Naive B cell (primary cell): ENCODE measurements around the gene NCLN. TPM values are rescaled to one million over a fixed set of nuclear protein-coding genes. Genes with fewer than 3 reads are reported as not detected.

Source experiments
- ATAC-seq, 2 donors: fragments of 150-1000 bp; cut with Tn5 transposase; 2 replicates each; pipeline ENCODE4 v1.10.0; 2021; ENCODE audit warnings: low read depth in 2 of 2, mild to moderate bottlenecking in 2 of 2, moderate library complexity in 2 of 2
- DNase-seq: peaks from one replicate; pipeline ENCODE4 v3.0.0; 2022
- H3K27ac Mint-ChIP-seq, 6 donors: one replicate each; pipeline ENCODE4 v1.8.0; 2020 to 2022; ENCODE audit warnings: mild to moderate bottlenecking in 6 of 6, mixed read lengths in 6 of 6, moderate library complexity in 5 of 6, inconsistent platforms in 2 of 6
- H3K27me3 Mint-ChIP-seq, 3 donors: one replicate each; pipeline ENCODE4 v1.8.0; 2021 to 2022; ENCODE audit warnings: mixed read lengths in 3 of 3, mild to moderate bottlenecking in 1 of 3
- H3K36me3 Mint-ChIP-seq, 2 donors: one replicate each; pipeline ENCODE4 v1.8.0; 2020 to 2022; ENCODE audit warnings: mixed read lengths in 2 of 2, inconsistent platforms in 1 of 2, mild to moderate bottlenecking in 1 of 2
- H3K4me1 Mint-ChIP-seq, 3 donors: one replicate each; pipeline ENCODE4 v1.8.0; 2020 to 2022; ENCODE audit warnings: mixed read lengths in 3 of 3, inconsistent platforms in 1 of 3, mild to moderate bottlenecking in 1 of 3, moderate library complexity in 1 of 3
- H3K4me3 Mint-ChIP-seq, 8 donors: one replicate each; pipeline ENCODE4 v1.8.0; 2020 to 2022; ENCODE audit warnings: mild to moderate bottlenecking in 8 of 8, mixed read lengths in 8 of 8, moderate library complexity in 8 of 8, inconsistent platforms in 2 of 8
- H3K9me3 Mint-ChIP-seq, 7 donors: one replicate each; pipeline ENCODE4 v1.8.0; 2020 to 2022; ENCODE audit warnings: mixed read lengths in 7 of 7, mild to moderate bottlenecking in 5 of 7, inconsistent platforms in 2 of 7, moderate library complexity in 1 of 7
- polyA plus RNA-seq, 6 donors: library from polyadenylated mRNA; unstranded; fragments of 300-500 nt; fragmentation: Illumina TruSeq; gene quantifications; one replicate each; pipeline ENCODE4 v1.2.3, GENCODE V29; 2021; ENCODE audit warnings: low read depth in 6 of 6

NCLN gene
- polyA plus RNA-seq, 6 donors from 2014 or later, result 17.1 to 47.6 (median 29.2) TPM

DNA sequence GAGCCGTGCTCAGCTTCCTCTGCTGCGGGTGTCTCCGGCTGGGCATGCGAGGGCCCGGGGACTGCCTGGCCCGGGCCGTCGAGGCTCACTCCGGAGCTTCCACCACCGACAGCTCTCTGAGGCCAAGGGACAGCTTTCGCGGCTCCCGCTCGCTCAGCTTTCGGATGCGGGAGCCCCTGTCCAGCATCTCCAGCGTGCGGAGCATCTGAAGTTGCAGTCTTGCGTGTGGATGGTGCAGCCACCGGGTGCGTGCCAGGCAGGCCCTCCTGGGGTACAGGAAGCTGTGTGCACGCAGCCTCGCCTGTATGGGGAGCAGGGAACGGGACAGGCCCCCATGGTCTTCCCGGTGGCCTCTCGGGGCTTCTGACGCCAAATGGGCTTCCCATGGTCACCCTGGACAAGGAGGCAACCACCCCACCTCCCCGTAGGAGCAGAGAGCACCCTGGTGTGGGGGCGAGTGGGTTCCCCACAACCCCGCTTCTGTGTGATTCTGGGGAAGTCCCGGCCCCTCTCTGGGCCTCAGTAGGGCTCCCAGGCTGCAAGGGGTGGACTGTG, 5.9 kb upstream of the NCLN start:
- H3K4me1 Mint-ChIP-seq, result peaks cover 32 to 63% (median 48%) of the 10 kb centered on the region in 3 donors
- H3K36me3 Mint-ChIP-seq, result peaks cover 0 to 17% of the 10 kb centered on the region in 2 donors

DNA sequence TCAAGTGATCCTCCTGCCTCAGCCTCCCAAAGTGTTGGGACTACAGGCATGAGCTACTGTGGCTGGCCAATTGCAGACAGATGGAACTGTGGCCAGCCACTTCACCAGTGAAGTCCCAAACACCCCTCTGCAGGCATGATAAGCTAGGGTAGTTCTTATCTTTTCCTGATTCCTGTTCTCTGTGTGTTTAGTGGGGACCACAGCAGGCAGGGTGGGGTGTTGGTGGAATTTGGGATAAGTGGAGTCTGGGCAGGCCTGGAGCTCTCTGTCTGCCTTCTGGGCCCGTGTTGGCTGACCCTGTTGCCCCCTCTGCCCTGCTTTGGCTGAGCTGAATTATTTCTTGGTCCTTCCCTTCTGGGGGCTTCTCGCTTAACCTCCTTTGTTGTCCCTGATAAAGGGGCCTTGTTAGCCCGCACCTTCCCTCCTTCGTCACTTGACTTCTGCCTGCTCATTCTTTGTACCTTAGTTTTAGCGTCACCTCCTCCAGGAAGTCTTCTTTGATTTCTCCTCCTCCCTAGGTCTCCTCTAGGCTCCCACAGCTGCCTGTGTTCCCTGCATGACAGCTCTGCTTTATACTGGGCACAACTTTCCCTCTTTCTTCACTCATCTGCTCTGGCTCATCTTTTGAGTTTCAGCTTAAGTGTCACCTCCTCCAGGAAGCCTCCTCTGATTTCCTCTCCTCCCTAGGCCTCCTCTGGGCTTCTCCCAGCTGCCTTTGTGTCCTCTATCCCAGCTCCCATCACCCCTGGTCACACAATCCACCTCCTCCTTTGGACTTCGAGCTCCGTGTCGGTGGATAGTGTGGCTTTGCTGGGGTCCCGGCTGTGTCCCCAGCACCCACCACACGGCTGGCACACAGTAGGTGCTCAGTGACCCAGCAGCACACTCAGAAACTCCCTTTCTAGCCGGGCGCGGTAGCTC, 1.7 kb upstream of the NCLN start:
- Mint-ChIP-seq H3K36me3 (peaks cover 0 to 17% of the 10 kb centered on the region in 2 donors), H3K27me3 (no peaks in the 10 kb centered on the region), H3K27ac (peak overlapping the region in 4 of 6 donors; percentile 26 to 92 (median 84)), H3K9me3 (peaks cover 0 to 4% (median 0%) of the 10 kb centered on the region in 7 donors), H3K4me3 (peak overlapping the region; percentile 49 to 98 (median 91)), H3K4me1 (peaks cover 46 to 77% (median 66%) of the 10 kb centered on the region in 3 donors)
- DNase-seq (no peak), ATAC-seq (no peak)

More for the DNA sequence above, 5.9 kb upstream of the NCLN start:
- H3K27me3 Mint-ChIP-seq, result no peaks in the 10 kb centered on the region
- DNase-seq (no peak), ATAC-seq (peak; percentile 31 to 40)
- H3K27ac Mint-ChIP-seq, result peak overlapping the region; percentile 92 to 99 (median 97)
- H3K4me3 Mint-ChIP-seq, result peak overlapping the region; percentile 93 to 100 (median 98)
- H3K9me3 Mint-ChIP-seq, result peaks cover 0 to 12% (median 6%) of the 10 kb centered on the region in 7 donors

DNA sequence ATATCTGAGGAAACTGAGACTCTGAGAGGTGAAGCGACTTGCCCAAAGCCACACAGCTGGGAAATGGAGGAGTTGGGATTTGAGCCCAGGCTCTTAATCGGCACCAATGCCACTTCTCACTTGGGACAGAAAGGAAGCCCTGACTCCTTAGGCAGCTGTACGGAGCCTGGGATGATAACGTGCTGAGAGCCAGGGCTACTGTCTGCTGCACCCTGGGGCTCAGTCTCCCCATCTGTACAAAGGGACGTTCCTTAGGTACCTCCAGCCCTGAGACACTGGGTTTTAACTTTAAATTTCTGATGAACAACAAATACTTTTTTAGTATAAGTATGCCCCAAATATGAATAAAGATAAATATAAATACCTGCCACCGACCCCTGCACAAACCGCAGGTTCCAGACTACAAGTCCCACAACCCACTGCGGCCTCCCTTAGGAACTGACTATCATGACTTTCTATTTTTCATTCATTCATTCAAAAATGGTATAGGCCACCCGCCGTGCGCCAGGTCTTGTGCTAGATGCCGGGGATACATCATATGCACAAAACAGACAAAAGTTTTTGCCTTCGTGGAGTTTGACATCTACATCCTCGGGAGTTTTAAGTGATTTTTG, 776 bp upstream of the NCLN start:
- Mint-ChIP-seq H3K4me3 (peak overlapping the region; percentile 89 to 99 (median 96)), H3K36me3 (peaks cover 0 to 17% of the 10 kb centered on the region in 2 donors), H3K27me3 (no peaks in the 10 kb centered on the region), H3K9me3 (peaks cover 0 to 4% (median 0%) of the 10 kb centered on the region in 7 donors), H3K4me1 (peaks cover 46 to 83% (median 71%) of the 10 kb centered on the region in 3 donors), H3K27ac (peak overlapping the region; percentile 82 to 98 (median 97))
- DNase-seq (no peak), ATAC-seq (peak; percentile 16 to 22)

DNA sequence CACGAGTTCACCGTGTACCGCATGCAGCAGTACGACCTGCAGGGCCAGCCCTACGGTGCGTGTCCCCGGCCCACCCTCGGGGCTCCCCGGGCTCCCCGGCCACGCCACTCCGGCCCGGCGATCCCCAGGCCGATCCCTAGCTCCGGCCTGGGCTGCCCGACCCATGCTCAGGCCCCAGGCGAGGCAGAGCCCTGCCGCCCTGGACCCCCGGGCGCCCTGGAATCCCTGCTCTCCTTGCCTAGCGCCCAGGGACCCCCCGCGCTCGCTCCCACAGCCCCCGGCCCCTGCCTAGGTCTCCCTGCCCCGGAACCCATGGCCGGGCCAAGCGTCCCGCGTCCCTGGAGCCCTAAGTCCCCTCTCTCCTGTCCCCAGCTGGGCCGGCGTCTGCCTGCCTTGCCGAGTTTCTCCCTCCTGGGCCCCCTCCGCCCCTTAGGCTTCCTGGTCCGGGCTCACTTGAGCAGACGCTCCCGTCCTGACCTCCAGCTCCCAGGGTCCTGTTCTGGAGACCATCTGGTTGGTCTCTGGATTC, 494 bp downstream of the NCLN start:
- no peak for DNase-seq
- peaks cover 0 to 9% of the 10 kb centered on the region in 2 donors for H3K36me3 Mint-ChIP-seq
- ATAC-seq, result no peak
- no peaks in the 10 kb centered on the region for H3K9me3 Mint-ChIP-seq
- peak overlapping the region; percentile 85 to 98 (median 90) for H3K4me3 Mint-ChIP-seq
- H3K27me3 Mint-ChIP-seq, result no peaks in the 10 kb centered on the region
- H3K4me1 Mint-ChIP-seq, result peaks cover 42 to 76% (median 67%) of the 10 kb centered on the region in 3 donors
- peak overlapping the region in 4 of 6 donors; percentile 79 to 85 (median 83) for H3K27ac Mint-ChIP-seq

DNA sequence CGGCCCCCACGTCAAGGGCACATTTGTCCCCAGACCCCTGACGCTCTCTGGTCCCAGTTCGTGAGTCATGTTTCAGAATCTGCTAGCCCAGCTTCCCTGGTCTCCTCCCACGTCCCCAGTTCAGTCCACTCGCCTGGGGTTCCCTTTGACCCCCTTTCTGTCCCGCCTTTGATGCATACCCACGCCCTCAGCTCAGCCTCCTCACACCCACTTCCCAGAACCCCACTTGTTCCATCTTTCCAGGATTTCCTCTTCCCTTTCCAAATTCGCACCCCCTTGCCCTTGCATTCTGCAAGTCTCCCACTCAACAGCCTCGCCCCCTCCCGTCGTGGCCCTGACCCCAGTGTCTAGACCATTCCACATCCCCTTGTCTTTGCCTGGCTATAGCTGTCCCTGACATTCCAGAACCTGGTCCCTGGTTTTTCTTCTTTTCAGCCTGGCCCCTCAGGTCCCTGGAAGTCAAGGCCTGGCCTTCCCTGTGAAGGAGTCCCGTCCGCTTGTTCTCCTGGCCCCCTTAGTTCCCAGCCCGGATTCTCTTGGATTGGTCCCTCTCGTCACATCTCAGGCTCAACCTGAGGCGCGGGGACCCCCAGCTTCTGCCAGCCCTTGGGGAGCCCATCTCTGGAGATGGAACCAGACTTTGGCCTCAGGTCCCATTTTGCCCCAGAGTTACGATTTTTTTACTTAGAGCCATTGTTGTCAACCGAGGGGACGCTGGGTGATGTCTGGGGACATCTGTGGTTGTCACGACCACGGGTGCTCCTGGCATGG, 1.3 kb downstream of the NCLN start:
- ATAC-seq (no peak), DNase-seq (no peak)

DNA sequence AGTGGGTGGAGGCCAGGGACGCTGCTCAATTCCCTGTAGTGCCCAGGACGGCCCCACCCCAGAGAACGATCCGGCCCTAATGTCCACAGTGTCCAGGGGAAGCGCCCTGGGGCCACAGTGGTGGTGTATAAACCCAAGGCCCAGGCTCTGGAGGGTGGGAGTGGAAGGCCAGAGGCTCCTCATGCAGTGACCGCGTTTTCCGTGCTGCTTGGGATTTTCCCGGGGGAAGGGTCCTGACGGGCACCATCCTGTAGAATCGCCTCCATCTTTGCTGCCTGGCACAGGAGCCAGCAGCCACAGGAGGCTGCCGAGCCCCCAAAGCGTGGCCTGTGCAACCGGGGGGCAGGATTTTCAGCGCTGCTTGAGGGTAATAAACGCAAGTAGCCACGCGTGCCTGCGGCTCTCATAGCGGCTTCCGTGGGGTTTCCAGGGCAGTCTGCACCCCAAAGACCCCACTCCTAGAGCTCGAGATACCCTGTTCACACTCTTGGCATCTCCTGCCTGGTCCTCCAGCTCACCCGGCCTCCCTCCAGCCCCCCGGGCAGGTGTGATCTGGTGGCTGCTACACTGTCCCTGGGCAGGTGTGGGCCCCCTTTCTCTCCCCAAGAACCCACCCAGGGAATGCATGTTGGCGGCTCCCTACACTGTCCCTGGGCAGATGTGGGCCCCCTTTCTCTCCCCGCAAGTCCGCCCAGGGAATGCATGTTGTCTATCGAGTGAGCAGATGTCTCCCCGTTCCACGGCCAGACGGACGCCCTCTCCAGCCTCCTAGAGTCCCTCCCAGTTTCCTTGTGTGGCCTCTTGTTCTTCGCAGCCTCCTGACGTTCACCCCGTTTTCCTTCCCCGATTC, 2.2 kb downstream of the NCLN start:
- no peak overlapping the region for H3K27ac Mint-ChIP-seq
- DNase-seq (no peak), ATAC-seq (no peak)
- no peaks in the 10 kb centered on the region for H3K27me3 Mint-ChIP-seq
- H3K4me1 Mint-ChIP-seq, result peaks cover 42 to 64% (median 62%) of the 10 kb centered on the region in 3 donors
- no peaks in the 10 kb centered on the region for H3K9me3 Mint-ChIP-seq
- H3K4me3 Mint-ChIP-seq, result peak overlapping the region; percentile 52 to 94 (median 86)
- peaks cover 0 to 9% of the 10 kb centered on the region in 2 donors for H3K36me3 Mint-ChIP-seq

More for the DNA sequence above, 1.3 kb downstream of the NCLN start:
- H3K9me3 Mint-ChIP-seq, result no peaks in the 10 kb centered on the region
- H3K4me1 Mint-ChIP-seq, result peaks cover 42 to 68% (median 67%) of the 10 kb centered on the region in 3 donors
- peak overlapping the region in 5 of 6 donors; percentile 63 to 85 (median 79) for H3K27ac Mint-ChIP-seq
- no peaks in the 10 kb centered on the region for H3K27me3 Mint-ChIP-seq
- H3K4me3 Mint-ChIP-seq, result peak overlapping the region; percentile 85 to 98 (median 90)
- H3K36me3 Mint-ChIP-seq, result peaks cover 0 to 9% of the 10 kb centered on the region in 2 donors

DNA sequence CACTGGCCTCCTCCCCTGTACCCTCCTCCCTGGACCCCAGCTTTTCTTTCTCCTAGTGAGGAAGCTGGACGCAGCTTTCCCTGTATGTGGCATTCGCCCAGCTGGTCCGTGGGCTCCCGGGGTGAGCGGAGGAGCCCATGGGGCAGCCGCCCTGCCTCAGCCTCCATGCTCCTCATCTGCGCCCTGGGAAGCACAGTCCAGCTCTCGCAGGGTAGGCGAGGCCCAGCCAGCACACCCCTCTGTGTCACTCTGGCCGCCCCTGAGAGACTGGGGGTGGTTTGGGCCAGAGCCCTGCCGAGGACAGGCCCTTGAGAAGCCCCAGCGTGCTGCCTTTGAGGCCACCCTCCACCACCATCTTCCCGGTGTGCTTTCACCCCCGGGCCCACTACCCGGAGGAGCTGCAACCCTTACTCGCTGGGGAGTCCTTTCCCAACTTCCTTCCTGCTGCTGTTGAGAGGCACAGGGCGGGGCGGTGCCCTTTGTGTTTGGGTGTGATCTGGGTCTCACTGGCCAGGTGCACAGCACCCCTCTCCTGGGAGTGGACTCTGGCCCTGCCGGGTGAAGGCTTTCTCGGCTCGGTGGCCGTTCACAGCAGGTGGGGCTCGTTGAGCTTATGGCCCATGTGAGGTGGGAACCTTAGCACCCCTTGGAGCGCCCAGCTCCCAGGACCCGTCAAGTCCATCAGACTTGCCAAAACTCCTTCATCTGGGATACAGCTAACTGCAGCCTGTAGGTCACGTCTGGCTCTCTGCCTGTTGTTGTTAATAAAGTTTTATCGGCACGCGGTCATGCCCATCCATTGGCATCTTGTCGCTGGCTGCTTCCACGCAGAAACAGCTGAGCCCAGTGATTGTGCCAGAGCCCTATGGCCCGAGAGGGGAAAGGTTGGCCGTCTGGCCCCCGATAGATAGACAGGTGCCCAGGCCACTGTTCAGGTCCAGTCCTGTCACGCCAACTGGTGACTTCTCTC, 3.2 kb downstream of the NCLN start:
- no peak for DNase-seq
- peaks cover 44 to 62% (median 59%) of the 10 kb centered on the region in 3 donors for H3K4me1 Mint-ChIP-seq
- no peaks in the 10 kb centered on the region for H3K9me3 Mint-ChIP-seq
- H3K4me3 Mint-ChIP-seq, result peak overlapping the region in 7 of 8 donors; percentile 36 to 93 (median 68)
- no peak for ATAC-seq
- H3K36me3 Mint-ChIP-seq, result peaks cover 0 to 6% of the 10 kb centered on the region in 2 donors
- no peaks in the 10 kb centered on the region for H3K27me3 Mint-ChIP-seq
- H3K27ac Mint-ChIP-seq, result peak overlapping the region in 2 of 6 donors; percentile 79 to 81

DNA sequence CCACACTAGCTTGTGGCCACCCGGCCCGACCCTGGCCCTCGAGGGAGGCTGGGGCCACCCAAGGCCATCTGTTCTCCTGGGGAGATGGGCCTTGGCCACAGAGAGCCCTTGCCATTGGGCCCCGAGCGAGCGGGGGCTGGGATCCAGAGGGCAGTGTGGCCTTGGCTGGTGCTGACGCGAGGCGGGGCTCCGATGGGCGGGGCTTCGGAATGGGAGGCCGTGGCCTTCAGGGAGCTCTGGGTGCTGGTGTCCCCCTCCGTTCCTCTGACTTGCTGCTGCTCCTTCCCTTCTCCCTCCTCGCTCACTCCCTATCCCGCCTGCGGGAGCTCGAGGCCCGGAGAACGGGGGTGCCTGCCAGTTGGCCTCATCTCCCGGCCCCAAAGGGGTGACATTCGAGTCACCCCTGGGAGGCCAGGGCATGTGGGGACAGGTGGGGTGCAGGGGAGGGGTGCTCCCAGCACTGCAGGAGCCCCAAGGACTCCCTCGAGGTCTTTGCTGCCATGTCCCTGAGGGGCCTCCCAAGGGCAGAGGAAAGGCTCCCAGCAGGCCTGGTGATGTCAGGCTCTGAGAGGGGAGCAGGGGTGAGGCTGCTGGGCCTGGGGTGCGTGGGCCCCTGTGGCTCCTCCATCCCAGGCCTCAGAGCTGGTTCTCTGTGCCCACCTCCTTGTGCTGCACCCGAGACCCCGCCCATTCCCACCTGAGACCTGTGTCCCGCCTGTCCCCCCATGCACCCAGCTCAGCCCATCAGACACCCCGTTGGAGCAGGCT, 4.2 kb downstream of the NCLN start:
- no peaks in the 10 kb centered on the region for H3K27me3 Mint-ChIP-seq
- peaks cover 0 to 4% of the 10 kb centered on the region in 2 donors for H3K36me3 Mint-ChIP-seq
- no peak overlapping the region for H3K27ac Mint-ChIP-seq
- H3K4me3 Mint-ChIP-seq, result no peak overlapping the region
- H3K4me1 Mint-ChIP-seq, result peaks cover 34 to 54% (median 50%) of the 10 kb centered on the region in 3 donors
- DNase-seq (no peak), ATAC-seq (no peak)
- H3K9me3 Mint-ChIP-seq, result no peaks in the 10 kb centered on the region

DNA sequence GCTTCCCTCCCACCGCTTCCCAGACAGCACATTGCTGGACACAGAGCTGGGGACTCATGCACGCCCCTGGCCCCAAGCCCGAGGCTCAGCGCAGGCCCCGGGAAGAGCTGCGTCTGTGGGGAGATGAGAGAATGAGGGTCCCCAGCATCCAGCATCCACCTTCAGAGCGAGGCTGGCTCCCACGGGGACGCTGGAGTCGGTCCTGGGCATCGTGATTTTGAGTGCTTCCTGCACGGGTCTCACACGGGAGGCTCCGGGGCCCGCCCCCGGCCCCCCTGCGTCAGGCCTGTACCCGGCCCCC, 4.7 kb downstream of the NCLN start:
- Mint-ChIP-seq H3K36me3 (peaks cover 0 to 4% of the 10 kb centered on the region in 2 donors), H3K4me1 (peaks cover 29 to 48% (median 44%) of the 10 kb centered on the region in 3 donors), H3K27ac (no peak overlapping the region), H3K27me3 (no peaks in the 10 kb centered on the region), H3K9me3 (no peaks in the 10 kb centered on the region), H3K4me3 (no peak overlapping the region)
- no peak for ATAC-seq
- no peak for DNase-seq

DNA sequence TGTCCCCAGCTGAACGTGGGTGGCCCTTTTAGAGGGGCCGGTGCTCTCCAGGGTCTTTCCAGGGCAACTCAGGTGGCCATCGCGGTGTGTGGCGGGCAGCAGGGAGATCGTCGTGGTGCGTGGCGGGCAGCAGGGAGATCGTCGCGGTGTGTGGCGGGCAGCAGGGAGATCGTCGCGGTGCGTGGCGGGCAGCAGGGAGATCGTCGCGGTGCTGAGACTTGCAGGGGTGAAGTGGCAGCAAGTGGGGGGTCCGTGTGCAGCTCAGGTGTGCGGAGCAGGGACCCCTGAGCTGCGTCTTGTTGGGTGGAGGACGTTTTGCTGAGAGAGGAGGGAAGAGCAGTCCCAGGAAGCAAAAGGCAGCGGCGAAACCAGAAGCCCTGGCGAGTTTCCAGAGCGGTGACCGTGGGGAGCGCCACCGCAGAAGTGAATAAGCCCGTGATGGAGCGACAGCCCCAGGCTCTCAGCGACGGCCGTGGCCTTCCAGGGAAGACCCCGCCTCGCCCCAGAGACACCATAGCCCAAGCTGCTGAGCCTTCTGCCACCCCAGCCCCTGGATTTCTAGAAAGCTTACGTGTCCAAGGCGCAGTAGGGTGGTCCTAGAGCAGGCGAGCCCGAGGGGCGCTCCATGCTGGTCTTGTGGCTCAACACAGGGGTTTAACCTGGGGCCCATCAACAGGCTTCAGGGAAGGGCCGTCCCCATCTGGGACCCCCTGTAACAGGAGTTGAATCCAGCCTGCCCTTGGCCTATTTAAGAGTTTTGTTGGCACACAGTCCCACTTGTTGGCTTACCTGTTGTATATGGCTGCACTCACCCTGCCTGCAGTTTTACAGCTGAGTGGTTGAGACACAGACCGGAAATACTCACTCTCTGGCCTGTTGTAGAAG, 5.4 kb downstream of the NCLN start:
- DNase-seq, result no peak
- Mint-ChIP-seq H3K9me3 (no peaks in the 10 kb centered on the region), H3K27me3 (no peaks in the 10 kb centered on the region), H3K27ac (peak overlapping the region in 2 of 6 donors; percentile 45 to 78), H3K4me3 (peak overlapping the region in 3 of 8 donors; percentile 8 to 33 (median 32)), H3K36me3 (peaks cover 0 to 4% of the 10 kb centered on the region in 2 donors), H3K4me1 (peaks cover 27 to 46% (median 42%) of the 10 kb centered on the region in 3 donors)
- ATAC-seq, result no peak
